GM12873 (cell line): Measurements from ENCODE around the gene RNF41.

Experiments
- CTCF ChIP-seq: IDR thresholded peaks from 2 replicates; pipeline ENCODE4 v1.5.1; 2012; ENCODE audit warnings: low read depth, mild to moderate bottlenecking, moderate library complexity, low read length, control low read depth; ENCODE audit not compliant: insufficient read depth; ENCODE audit errors: missing control alignments

RNF41 gene

GRCh38 chr12:56192582-56192981 is 29.1 kb downstream of the RNF41 start:
- no peak for TF ChIP-seq CTCF

- no peak for TF ChIP-seq CTCF
Observed at GRCh38 chr12:56190695-56191155, 31.0 kb downstream of the RNF41 start.

DNA sequence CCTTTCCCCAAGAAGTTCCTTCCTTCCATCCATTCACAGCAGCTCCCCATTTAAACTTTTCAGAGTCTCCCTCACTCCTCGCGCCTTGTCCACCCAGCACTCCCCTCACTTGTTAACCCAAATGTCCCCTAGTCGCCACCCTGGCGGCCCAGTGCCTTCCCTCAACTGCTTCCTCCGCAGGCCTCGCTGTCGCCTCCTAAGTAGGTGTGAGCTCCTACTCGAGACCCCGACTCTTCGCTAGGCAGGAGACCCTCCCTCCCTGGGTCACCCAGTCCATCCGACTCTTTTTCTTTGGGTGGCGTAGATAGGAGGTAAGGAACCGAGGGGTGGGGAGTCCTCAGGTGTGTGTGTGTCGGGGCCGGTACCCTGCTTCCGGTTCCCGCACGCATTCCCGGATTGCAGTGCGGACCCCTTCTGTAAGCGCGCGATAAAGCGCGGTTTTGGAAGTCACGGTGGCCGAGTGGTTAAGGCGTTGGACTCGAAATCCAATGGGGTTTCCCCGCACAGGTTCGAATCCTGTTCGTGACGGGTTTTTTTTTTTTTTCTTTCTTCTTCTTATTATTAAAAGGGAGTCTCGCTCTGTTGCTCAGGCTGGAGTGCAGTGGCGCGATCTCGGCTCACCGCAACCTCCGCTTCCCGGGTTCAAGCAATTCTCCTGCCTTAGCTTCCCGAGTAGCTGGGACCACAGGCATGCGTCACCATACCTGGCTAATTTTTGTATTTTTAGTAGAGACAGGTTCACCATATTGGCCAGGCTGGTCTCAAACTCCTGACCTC is 31.6 kb downstream of the RNF41 start:
- TF ChIP-seq CTCF: no peak

- TF ChIP-seq CTCF: peak; percentile 82
Observed at GRCh38 chr12:56189099-56189917, 32.4 kb downstream of the RNF41 start, which contains the start of gene SMARCC2. Gene SMARCC2 (minus strand): TSS chr12:56189483. CDS start chr12:56189461, 22 bp downstream.

DNA sequence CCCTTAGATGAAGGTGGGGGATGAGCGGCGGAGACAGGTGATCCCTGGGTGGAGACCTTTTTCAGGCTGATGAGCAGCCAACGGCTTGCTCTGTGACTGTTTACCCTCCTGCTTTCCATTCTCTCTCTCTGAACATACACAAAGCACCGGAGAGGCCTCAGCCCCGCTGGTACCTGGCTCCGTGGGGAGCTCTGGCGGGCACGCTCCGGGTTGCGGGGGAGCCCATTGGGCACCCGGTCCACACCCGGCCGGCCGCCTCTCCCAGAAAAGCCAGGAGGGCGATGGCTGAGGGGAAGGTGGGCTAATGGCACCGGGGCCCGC is 33.0 kb downstream of the RNF41 start:
- no peak for TF ChIP-seq CTCF

DNA sequence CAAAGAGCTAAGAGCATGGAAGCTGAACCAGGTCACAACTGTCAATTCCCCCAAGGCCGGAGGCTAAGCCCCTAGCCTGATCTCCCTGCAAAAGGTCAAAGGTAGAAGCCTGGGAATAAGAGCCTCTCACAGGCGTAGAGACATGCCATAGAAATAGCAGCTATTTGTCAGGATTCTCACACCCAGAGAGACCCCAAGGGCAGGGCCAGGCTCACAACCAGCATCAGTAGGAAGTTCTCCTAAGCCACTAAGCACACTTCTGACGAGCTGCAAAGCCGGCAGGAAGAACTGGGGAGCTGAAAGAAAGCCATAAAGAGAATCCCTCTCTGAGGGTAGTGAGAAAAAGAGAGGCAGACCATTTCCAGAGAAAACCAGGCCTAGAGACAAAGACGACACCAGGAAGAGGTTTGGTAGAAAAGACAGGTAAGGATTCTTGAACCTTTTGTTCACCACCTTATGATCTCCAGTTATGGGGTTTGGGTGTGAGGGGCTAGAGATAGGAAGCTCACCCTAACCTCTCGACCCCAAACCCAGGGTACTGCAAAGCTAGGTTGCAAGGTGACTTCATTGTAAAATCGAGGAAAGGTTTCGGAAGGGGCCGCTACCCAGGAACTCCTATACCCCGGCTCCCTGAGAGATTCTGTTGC is 33.5 kb downstream of the RNF41 start:
- no peak for TF ChIP-seq CTCF

DNA sequence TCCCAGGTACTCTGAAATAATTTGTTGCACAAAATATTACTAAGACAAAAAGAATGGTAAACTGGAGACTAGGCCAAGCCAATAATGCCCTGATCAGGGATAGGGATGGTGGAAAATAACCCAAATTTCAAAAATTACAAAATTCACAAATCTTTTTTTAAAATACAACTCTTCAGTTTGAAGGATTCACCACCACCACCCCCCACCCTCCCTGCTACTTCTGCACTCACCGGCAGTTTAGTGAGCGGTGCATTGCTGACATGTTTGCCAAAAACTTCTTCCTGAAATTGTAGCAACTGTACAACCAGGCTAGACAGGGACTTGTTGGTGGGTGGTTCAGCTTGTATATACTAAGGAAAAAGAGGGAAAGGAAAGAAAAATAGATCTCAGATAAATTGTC is 34.8 kb downstream of the RNF41 start:
- TF ChIP-seq CTCF: no peak
